GM21381 (cell line): ENCODE data around the gene PKD1.
"Not testable (repeated sequence)": the region's sequence is repeated elsewhere in the genome, so short reads cannot be mapped to it uniquely, and the experiment has no call there.

Experiments used
- ATAC-seq: cut with Tn5 transposase; IDR thresholded peaks from one replicate; pipeline ENCODE4 v1.9.1; 2021; ENCODE audit warnings: mild to moderate bottlenecking, moderate library complexity; ENCODE audit not compliant: unreplicated experiment

Gene PKD1

GRCh38 chr16:2152695-2153506 is 17.2 kb upstream of the PKD1 start:
- no peak for ATAC-seq

GRCh38 chr16:2151188-2152091 is 15.7 kb upstream of the PKD1 start:
- no peak for ATAC-seq

DNA sequence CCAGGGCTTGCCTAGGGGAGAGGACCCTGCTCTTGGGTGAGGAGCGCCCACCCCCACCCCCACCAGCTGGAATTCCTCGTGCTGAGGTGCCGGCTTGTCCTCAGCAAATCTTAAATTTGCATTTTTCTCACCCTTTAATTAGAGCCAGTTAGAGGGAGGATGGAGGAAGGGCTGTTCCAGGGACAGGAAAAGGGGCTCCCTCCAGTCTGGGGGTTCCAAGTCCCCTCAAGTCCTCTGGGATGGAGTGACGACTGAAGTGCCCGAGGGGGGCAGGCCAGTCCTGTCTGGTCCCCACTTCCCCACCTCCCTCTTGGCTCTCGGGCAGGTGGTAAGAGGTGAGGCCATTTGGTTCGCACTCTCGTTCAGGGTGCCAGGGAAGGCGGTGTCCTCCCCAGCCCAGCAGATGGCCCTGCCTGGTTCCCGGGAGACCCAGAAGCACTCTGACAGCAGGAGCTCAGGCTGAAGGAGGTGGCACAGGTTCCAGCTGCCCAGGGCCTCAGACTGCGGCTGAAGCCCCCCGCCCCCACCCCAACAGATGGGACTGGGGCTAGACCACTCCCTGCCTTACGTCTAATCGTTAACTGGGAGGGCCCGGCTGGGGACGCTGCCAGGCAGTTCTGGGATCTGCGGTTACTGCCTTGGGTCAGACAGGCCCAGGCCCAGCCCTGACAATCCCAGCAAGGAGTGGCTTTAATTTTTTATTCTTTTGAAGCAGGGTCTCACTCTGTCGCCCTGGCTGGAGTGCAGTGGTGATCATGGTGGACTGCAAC is 14.9 kb upstream of the PKD1 start:
- no peak for ATAC-seq

GRCh38 chr16:2149630-2150417 is 14.1 kb upstream of the PKD1 start:
- no peak for ATAC-seq

DNA sequence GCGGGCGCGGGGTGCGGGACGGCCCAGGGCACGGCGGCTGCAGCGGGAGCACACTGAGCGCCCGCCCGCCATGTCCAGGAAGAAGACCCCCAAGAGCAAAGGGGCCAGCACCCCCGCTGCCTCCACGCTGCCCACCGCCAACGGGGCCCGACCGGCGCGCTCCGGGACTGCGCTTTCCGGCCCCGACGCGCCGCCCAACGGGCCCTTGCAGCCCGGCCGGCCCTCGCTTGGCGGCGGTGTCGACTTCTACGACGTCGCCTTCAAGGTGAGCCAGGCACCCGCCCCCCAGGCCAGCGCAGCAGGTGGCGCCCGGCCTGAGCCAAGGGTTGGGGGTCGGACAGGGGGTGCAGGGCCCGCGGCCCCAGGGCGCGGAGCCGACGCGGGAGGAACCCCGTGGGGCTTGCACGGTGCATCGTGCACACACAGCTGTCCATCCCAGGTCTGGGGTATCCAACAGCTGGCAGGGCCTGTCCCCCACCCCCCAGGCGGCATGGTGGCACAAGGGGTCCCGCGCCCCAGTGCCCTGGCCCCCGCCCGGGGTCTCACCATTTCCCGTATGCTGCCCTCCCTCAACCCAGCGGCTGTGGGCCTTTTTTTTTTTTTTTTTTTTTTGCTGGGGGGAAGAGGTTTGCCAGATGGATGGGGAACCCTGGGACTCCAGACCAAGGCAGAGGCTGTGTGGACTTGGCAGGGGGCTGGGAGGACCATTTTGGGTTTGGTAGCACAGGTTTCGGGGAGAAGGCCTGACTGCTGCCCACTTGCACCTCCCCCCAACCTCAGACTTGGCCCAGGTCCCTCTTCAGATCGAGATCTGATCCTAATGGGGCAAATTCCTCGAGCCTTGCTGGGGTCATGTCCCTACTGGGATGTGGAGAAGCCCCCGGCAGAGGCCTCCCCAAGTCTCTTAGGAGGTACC is 13.3 kb upstream of the PKD1 start:
- no peak for ATAC-seq

DNA sequence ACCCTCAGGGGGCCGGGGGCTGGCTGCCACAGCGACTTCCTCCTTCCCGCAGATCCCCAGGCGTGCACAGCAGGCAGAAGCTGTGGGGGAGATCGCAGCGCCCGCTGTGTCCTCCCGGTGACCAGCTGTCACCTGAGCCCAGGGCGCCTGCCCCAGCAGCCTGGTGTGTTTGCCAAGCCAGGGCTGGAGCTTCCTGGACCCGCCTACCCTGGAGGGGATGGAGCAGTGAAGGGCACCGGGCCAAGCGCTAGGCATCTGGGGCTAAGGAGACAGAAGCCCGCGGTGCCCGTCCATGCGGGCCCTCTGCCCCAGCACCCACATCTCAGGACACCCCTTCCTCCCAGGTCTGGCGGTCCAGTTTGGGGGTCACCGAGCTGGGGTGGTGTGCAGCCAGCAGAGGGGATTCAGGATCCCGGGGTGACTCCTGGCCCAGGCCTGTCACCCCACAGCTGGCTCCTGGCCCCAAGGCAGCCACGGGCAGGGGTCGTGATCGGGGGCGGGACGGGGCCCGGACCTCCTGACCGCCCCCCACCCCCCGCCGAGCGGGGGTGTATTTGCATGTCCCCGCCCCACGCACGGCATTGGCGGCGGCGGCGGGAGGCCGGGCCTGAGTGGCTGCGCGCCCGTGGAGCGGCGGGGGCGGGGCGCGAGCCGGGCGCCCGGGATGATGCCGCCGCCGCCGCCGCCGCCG is 12.4 kb upstream of the PKD1 start, which contains the start of gene RAB26:
RAB26 (plus strand) TSS at position 645 of the 691 bp plus-strand sequence. CDS start 159 bp downstream, outside the sequence.
- no peak for ATAC-seq

- no peak for ATAC-seq
Measured at GRCh38 chr16:2147378-2147777, 11.7 kb upstream of the PKD1 start.

DNA sequence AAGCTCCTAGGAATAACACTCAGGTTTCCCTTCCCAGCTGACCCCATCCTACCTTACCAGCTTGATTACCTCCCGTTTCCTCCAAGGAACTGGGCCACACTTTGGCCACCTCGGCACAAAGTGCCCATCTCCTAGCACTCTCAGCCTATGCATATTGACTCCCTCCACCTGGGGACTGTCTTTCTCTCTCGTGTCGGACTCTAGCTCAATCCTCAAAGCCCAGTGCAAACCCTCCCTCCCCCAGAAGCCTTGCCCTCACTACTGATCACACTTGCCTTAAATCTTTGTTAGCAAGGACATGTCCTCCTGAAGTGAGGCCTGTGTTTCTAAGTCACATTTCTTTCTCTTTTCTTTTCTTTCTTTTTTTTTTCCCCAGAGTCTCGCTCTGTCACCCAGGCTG is 10.1 kb upstream of the PKD1 start:
- ATAC-seq = no peak

GRCh38 chr16:2143878-2144485 is 8.3 kb upstream of the PKD1 start:
- no peak for ATAC-seq

- no peak for ATAC-seq
Measured at GRCh38 chr16:2142942-2143877, 7.5 kb upstream of the PKD1 start.

GRCh38 chr16:2135071-2135470 is 627 bp downstream of the PKD1 start:
- ATAC-seq = not testable (repeated sequence)

- ATAC-seq = not testable (repeated sequence)
Measured at GRCh38 chr16:2133797-2134196, 1.9 kb downstream of the PKD1 start.

GRCh38 chr16:2129890-2130447 is 5.7 kb downstream of the PKD1 start:
- not testable (repeated sequence) for ATAC-seq

GRCh38 chr16:2129251-2129650 is 6.4 kb downstream of the PKD1 start:
- not testable (repeated sequence) for ATAC-seq

- ATAC-seq = not testable (repeated sequence)
Measured at GRCh38 chr16:2127630-2128280, 7.9 kb downstream of the PKD1 start.

DNA sequence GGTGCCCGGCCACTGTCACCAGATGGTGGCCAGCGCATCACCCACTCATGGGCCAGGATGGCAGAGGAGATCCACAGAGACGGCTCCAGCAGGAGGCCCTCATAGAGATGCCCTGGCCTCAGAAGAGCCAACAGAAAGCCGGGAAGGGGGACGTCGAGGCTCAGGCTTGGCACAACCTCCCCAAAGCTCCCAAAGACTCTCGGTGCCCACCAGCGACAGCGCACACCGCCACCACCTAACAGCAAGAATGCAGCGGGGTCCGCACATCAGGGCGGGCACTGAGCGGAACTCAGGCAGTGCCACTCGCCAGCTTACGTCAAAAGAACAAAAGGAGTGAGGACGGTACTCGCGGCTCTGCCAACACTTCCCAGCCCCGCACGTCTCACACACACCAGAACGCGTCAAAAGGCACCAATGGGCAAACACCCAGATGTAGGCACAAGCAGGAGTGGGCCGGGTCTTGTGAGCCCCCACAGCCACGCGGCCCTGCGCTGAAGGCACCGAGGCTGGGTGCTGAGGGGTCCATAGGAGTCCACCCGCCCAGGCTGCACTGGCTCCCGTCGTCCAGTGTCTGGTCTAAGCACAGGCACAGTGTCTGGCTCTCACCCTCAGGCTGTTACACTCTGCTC is 8.7 kb downstream of the PKD1 start:
- ATAC-seq = not testable (repeated sequence)
